DMS79 (cell line): ENCODE results near the gene CEP295NL.
"Not testable (repeated sequence)": the region's sequence is repeated elsewhere in the genome, so short reads cannot be mapped to it uniquely, and the experiment has no call there.

Experiments used
- DNase-seq: peaks from one replicate; lab custom pipeline; 2025; lab: John Stamatoyannopoulos, UW

CEP295NL gene, protein sequence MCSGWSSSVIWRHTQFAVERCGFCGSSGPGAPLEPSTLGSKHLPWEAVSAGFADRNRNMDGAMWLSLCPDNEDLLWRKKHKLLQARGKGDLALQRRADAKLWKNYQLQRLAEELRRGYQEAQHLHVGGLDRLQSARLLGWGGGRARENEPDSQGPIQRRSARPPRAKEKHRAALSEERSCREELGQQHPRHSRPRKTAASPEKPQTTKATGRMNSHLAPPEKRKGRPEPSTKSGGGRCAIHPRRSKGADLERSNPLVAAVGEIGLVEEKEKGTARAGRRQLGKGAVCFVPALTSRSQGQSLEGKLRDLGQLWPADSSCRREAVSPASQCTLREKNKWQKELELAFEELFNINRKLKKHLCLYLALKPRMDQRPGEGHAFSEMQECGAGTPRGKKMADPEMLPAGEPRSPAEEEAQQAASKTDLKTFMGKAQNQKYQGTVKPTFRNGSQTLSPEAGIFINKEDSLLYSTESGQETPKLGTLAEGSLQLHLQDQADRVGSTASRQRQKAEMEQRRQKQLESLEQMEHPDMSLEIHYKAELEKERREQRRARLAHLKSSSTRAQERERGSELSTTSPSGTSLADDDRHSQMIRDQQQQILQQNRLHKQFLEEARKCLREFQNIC

DNA sequence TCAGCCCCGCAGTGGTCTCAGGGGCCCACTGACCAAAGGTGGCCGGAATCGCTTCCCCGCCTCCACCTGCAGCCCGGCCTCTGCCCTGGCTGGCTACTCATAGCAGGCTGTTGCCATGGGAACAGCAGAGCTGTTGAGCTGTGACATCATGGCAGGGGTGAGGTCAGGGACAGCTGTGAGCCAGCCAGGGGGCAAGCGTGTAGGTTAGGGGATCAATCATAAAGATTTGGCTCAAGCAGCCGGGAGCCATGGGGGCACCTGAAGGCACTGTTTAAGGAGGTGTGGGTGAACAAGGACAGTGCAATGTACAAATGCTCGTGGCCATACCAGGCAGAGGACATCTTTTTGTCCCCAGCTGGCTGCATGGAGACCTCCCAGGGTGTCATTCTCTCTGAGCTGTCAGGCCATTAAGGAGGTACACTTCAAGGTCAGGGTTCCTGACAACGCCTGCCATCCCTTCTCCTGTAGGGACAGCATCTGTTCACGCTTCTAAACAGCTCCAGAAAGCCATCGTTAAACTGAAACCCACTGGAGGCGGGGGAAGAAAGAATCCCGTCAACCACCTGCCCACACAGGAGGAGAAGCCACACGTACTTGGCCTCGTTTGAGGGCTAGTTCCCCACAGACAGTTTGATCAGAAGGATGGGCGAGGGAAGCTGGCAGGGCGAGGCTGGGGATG is at the start of gene CEP295NL:
Gene CEP295NL (minus strand): TSS at position 101 of the 679 bp plus-strand sequence. CDS start 1,373 bp downstream, outside the sequence.
- DNase-seq: no peak

DNA sequence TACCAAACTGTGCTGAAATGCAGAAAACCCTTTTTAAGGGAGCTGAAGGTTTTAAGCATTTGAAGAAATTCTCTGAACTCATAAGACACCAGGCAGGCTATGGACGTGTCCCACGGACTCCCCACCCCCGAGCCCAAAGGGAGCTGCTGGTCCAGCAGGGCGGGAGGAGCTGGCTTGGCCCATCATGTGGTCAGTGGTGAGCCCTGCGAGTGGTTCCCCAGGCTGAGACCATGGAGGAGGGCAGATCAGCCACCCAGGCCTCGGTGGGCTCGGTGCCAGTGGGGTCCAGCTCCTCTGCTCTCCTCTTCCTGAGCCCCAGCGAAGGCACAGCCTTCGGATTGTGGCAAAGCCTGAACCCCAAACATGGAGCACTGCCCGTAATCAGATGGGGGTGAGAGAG is 49.7 kb upstream of the CEP295NL start:
- DNase-seq: no peak

GRCh38 chr17:78951967-78952551 is 49.1 kb upstream of the CEP295NL start:
- DNase-seq: no peak

GRCh38 chr17:78950870-78951269 is 47.9 kb upstream of the CEP295NL start:
- no peak for DNase-seq

DNA sequence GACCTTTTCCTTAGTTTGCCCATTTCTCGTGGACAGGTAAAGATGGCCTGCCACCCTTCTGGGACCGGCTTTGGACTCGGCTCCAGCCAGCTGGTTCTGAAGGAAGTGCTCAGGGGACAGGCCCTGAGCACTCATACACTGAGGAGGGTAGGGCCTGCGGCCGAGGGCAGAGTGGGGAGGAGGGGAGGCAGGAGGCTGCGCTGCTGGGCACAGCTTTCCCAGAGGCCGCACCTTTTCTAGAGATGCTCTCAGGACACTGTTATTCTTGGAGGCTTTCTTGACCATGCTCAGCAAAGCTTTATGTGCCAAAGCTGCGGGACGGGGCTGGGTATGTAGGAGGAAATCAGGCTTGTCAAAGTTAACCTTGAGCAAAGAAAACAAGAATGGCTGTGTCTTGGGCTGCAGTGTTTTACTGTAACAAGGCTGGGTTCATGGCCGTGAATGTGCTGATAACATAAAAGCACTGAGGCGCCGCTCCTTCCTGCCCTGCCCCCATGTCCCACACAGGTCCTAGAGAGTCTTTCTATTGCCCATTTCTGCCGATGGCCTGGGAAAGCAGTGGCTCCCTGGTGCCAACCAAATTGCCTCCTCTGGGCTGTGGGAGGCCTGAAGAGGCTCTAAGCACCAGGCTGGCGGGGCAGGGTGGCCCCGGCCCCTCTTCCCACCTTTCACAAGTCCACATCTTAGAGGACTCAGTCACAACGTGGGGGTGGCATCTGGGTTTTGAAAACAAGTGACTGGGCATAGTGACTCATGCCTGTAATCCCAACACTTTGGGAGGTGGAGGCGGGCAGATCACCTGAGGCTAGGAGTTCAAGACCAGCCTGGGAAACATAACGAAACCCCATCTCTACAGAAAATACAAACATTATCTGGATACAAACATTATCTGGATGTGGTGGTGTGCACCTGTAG is 44.5 kb upstream of the CEP295NL start:
- no peak for DNase-seq

DNA sequence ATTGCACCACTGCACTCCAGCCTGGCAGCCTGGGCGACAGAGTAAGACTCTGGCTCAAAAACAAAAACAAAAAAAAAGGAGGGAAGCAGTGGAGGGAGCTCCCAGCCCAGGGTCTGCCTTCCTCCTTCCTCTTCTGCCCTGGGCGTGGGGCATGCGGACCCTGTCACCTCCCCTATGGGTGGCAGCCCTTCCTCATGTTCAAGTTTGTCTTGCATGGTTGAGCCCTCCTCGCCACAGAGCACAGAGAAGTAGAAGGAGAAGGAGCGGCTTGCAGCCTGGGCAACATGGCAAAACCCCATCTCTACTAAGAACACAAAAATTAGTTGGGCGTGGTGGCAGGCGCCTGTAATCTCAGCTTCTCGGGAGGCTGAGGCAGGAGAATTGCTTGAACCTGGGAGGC is 43.6 kb upstream of the CEP295NL start:
- DNase-seq: no peak

DNA sequence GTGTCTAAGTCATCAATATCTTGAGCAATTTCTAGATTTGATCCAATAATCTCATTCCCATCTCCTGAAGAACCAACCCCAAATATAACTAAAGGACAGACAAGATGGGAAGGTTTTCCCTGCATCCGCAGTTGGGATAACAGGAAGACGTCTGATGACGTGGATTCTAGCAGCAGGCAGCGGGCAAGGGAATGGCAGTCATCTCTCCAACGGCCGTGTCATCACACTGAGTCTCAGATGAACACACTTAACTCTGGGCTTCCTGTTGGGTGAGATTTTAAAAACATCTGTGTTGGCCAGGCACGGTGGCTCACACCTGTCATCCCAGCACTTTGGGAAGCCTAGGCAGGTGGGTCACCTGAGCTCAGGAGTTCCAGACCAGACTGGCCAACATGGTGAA is 43.1 kb upstream of the CEP295NL start:
- no peak for DNase-seq

DNA sequence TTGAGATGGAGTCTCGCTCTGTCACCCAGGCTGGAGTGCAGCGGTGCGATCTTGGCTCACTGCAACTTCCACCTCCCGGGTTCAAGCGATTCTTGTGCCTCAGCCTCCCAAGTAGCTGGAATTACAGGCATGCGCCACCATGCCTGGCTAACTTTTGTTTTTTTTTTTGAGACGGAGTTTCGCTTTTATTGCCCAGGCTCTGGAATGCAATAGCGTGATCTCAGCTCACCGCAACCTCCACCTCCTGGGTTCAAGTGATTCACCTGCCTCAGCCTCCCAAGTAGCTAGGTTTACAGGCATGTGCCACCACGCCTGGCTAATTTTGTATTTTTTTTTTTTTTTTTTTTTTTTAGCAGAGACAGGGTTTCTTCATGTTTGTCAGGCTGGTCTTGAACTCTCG is 42.5 kb upstream of the CEP295NL start:
- not testable (repeated sequence) for DNase-seq

- no peak for DNase-seq
Measured at GRCh38 chr17:78944956-78945355, 42.0 kb upstream of the CEP295NL start.

- no peak for DNase-seq
Measured at GRCh38 chr17:78944026-78944425, 41.0 kb upstream of the CEP295NL start.

DNA sequence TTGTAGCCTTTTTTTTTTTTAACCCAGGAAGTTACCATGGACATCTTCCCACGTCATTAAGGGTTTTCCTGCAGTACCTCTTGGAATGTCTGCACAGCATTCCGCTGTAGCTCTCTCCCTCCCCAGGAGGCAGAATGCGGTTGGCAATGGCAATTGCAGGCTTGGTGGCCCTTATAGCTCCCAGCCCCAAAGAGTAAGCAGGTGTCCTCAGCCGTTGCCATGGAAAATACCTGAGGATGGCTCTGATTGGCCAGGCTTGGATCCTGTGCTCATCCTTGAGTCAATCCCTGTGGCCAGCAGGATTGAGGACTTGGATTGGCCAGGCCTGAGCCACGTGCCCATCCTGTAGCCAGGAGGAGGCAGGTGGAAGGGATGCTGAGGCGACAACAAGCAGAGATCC is 37.7 kb upstream of the CEP295NL start:
- DNase-seq: no peak

DNA sequence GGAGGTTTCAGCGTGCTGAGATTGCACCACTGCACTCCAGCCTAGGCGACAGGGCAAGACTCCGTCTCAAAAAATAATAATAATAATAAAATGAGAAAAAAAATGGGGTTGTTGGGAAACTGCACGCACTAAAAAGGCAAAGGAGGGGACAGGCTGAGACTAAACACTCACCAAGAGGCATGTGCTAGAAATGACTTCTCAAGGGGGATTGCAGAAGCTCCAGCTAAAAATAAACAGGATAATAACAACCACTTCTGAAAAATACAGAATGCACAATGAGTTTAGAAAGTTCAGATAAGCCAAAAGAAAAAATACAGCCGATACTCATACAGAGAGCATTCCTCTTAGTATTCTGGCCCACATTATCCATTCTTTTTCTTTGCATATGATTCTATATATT is 37.3 kb upstream of the CEP295NL start:
- DNase-seq: no peak

DNA sequence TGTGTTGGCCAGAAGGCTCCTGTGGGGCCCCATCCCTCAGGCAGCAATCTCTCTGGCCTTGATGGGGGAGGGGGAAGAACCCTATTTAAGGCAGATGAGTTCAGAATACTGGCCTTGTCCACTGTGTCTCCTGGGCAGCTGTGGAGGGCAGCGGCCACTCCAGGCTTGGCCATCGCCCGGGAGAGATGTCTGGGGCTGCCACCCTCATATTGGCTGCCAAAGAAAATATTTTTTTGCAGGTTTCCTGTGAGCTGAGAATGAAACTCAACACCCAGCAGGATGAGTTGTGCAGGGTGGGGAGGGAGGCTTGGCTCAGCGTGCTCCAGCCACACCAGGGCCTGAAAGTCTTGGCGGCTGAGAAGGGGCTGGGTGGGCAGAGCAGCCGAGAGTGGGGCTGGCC is 36.6 kb upstream of the CEP295NL start:
- no peak for DNase-seq

- no peak for DNase-seq
Measured at GRCh38 chr17:78937561-78937960, 34.6 kb upstream of the CEP295NL start.

DNA sequence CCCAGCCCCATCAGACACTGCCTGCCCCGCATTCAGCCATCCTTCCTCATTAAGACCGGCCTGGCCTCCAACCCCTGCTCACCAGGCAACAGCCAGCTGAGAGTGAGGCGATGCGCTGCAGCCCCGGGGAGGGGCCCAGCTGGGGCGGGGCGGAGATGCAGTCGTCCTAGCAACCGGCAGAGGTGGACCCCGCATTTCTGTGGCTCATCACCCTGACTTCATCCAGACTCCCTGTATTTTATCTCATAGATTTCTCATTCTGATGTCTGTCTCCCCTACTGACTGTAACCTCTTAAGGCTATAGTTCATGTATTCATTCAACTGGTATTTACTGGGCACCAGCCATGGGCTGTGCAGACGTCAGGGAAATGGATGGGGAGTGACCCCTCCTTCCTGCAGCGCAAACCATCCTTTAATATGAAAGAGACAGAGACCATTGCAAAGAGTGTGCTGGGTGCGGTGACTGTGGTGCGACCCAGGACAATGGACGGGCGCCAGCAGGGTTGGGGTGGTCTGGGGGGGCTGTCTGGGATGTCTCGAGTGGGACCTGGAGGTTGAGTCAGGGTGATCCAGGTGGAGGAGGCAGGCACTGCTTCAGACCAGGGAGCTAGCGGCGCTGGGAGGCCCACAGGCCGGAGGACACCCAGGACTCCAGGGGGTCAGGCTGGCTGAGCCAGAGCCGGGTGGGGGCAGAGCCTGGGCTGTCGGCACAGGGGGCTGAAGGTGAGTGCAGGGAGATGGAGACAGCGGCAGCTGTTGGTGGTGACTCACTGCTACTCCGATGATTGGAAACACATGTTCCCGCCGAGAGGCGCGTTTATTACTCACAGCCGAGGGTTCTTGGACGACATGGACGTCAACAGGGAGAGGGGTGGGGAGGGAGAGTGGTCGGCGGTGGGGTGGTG is 32.7 kb upstream of the CEP295NL start:
- DNase-seq: no peak

DNA sequence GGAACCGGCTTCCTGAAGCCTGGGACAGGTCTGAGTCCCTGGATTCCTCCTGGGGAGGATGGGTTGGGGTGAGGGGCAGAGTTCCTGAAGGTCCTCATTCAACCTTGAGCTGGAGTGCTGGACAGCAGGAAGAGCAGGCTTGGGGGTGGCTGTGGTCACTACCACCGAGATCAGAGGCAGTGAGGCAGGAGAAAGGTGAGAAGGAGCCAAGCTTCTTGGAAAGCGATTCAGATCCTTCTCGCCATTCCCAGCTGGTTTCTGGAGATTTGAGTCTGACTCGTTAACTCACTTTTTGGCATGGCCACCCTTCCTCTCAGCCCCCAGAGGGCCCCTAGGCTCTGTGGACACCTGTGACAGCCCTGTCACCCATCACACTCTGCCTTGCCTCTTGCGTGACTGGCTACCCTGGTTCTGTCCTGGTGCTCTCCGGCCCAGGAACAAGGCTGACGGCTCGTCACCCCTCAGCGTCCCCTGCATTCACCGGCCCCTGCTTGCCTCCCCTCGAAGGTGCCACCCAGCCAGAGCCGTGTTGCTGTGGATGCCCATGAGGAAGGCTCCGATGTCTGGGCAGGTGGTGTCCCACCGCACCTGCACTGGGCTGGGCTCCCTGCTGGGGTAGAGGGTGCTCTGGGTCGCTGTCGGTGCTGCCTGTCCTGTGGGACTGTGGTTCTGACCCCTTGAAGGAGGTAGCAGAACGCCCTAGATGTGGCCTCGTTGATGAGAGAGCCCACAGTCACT is 31.8 kb upstream of the CEP295NL start:
- DNase-seq: no peak

DNA sequence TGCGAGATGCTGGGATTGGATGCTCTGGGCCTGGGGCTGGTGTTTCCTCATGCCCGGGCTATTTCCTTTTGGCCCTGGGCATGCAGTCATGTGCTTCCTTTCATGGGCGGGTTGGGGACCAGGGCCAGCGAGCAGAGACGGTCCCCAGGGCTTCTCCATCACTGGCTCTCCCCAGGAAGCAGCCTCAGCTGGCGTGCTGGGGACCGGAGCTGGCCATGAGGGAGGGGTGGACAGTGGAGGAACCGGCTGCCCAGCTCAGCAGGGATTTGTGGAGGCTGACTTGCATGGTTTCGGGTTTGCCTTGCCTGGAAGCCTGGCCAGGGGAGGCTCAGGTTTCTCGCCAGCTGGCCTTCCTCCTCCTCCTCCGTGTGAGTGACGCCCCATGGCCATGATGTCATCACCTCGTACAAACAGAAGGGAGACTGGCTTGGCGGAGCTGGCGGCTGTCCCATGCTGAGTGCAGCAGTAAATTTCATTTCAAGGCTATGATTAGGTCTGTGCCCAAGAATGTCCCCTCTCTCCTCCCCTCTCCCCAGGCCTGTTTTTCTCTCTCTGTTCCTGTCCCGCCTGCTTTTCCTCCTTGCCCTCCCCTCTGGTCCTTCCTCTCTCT is 31.1 kb upstream of the CEP295NL start:
- peak; percentile 33 for DNase-seq

DNA sequence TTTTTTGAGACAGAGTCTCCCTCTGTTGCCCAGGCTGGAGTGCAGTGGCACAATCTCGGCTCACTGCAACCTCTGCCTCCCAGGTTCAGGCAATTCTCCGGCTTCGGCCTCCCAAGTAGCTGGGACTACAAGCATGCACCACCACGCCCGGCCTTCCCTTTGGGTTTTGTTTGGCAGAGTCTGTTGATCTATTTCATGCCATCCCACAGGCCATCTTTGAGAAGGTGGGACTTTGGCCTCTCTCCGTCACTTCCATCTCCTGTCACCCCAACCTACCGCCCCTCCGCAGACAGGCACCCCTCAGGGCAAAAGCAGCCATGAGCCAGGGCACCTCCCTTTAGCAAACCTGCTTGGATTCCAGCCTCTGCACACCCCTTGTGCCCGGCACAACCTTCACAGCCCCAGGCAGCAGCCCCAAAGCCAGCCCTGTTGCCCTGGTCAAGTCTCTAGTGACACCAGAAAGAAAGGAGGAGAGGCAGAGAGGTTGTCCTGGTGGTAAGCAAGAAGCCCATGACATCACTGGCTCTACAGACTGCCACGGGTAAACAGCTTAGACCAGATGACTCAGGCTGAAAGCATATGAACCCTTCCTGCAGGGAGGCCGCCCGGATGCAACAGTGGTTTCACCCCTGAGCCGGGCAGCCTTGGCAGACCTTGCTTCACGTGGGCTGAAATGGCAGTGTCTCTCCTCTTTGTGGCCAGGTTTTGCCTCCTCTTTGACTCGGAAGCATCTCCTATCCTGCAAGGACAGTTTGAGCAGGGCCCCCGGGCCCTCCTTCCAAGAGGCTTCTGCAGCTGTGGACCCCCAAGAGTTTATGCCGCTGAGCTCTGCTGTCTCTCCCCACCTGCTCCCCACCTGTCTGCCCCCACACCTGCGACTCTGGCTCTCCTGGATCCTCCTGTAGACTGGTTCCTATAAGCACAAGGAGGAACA is 30.3 kb upstream of the CEP295NL start:
- DNase-seq: no peak
